ENCODE measurements around the gene SNURF.

GRCh38 chr15:24948495-24948894 is 6.3 kb upstream of the SNURF start:
- TF ChIP-seq SP1 (IDR thresholded peaks at IDR 0.05) (no peak), FOXM1 (IDR thresholded peaks at IDR 0.05; ENCODE audit: borderline replicate concordance) (no peak), NFRKB (IDR thresholded peaks at IDR 0.05) (no peak), FOXA1 (IDR thresholded peaks at IDR 0.05) (no peak), TARDBP (IDR thresholded peaks at IDR 0.05) (no peak), ARNT (IDR thresholded peaks at IDR 0.05) (no peak), BHLHE40 (IDR thresholded peaks at IDR 0.05; ENCODE audit: borderline replicate concordance) (no peak), SUZ12 (IDR thresholded peaks at IDR 0.05) (no peak), HDGF (IDR thresholded peaks at IDR 0.05; ENCODE audit: borderline replicate concordance) (no peak), FOXK2 (IDR thresholded peaks at IDR 0.05) (no peak), ELF4 (IDR thresholded peaks at IDR 0.05) (no peak)
- TF ChIP-seq, protein P1, sequence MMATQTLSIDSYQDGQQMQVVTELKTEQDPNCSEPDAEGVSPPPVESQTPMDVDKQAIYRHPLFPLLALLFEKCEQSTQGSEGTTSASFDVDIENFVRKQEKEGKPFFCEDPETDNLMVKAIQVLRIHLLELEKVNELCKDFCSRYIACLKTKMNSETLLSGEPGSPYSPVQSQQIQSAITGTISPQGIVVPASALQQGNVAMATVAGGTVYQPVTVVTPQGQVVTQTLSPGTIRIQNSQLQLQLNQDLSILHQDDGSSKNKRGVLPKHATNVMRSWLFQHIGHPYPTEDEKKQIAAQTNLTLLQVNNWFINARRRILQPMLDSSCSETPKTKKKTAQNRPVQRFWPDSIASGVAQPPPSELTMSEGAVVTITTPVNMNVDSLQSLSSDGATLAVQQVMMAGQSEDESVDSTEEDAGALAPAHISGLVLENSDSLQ (IDR thresholded peaks at IDR 0.05), result no peak
